HEK293T (cell line): Measurements from ENCODE around the gene PUDP.

Experiments
- CTCF ChIA-PET: fragments of 350-600 bp; formaldehyde crosslinking; extraction: SDS; loops from one replicate; lab custom pipeline; 2021; ENCODE audit warnings: antibody characterized with exemption, inconsistent platforms; lab: Yijun Ruan, JAX
- POLR2A ChIA-PET: fragments of 350-600 bp; formaldehyde crosslinking; extraction: SDS; loops from one replicate; lab custom pipeline; 2020; ENCODE audit warnings: antibody characterized with exemption, inconsistent platforms; lab: Yijun Ruan, JAX
- DNase-seq: peaks from one replicate; pipeline ENCODE4 v3.0.0; 2012; ENCODE audit warnings: mixed read lengths; ENCODE audit errors: extremely low spot score
- ARNT ChIP-seq: fragments of 450-650 bp; IDR thresholded peaks from 2 replicates; pipeline ENCODE4 v1.6.1; 2017; ENCODE audit warnings: mild to moderate bottlenecking
- BHLHE40 ChIP-seq: fragments of 450-650 bp; IDR thresholded peaks from 2 replicates; pipeline ENCODE4 v1.6.1; 2016; ENCODE audit warnings: mild to moderate bottlenecking, moderate library complexity, borderline replicate concordance
- CTBP1 ChIP-seq: fragments of 450-650 bp; IDR thresholded peaks from 2 replicates; pipeline ENCODE4 v1.6.1; 2016; ENCODE audit warnings: borderline replicate concordance
- ELF4 ChIP-seq: fragments of 450-650 bp; IDR thresholded peaks from 2 replicates; pipeline ENCODE4 v1.6.1; 2017; ENCODE audit warnings: antibody characterized with exemption
- FOXA1 ChIP-seq: fragments of 450-650 bp; IDR thresholded peaks from 2 replicates; pipeline ENCODE4 v1.6.1; 2016; ENCODE audit warnings: mild to moderate bottlenecking
- FOXK2 ChIP-seq: fragments of 450-650 bp; IDR thresholded peaks from 2 replicates; pipeline ENCODE4 v1.6.1; 2016; ENCODE audit warnings: mild to moderate bottlenecking
- FOXM1 ChIP-seq: fragments of 450-650 bp; IDR thresholded peaks from 2 replicates; pipeline ENCODE4 v1.6.1; 2017; ENCODE audit warnings: mild to moderate bottlenecking, borderline replicate concordance
- HDGF ChIP-seq: fragments of 450-650 bp; IDR thresholded peaks from 2 replicates; pipeline ENCODE4 v1.6.1; 2017; ENCODE audit warnings: antibody characterized with exemption, borderline replicate concordance
- L3MBTL2 ChIP-seq: fragments of 450-650 bp; conservative IDR thresholded peaks from 2 replicates; pipeline ENCODE4 v1.6.1; 2016; ENCODE audit warnings: mild to moderate bottlenecking
- LEF1 ChIP-seq: fragments of 450-650 bp; IDR thresholded peaks from 2 replicates; pipeline ENCODE4 v1.6.1; 2017; ENCODE audit warnings: mild to moderate bottlenecking, borderline replicate concordance
- NFRKB ChIP-seq: fragments of 450-650 bp; IDR thresholded peaks from 2 replicates; pipeline ENCODE4 v1.6.1; 2016; ENCODE audit warnings: mild to moderate bottlenecking, moderate library complexity
- SP1 ChIP-seq: fragments of 450-650 bp; IDR thresholded peaks from 2 replicates; pipeline ENCODE4 v1.6.1; 2017
- SUZ12 ChIP-seq: fragments of 450-650 bp; IDR thresholded peaks from 2 replicates; pipeline ENCODE4 v1.6.1; 2016; ENCODE audit warnings: mild to moderate bottlenecking
- TARDBP ChIP-seq: fragments of 450-650 bp; IDR thresholded peaks from 2 replicates; pipeline ENCODE4 v1.6.1; 2016
- ZNF384 ChIP-seq: fragments of 450-650 bp; IDR thresholded peaks from 2 replicates; pipeline ENCODE4 v1.6.1; 2016
- TF ChIP-seq, protein P1 (sequence below): fragments of 450-650 bp; IDR thresholded peaks from 2 replicates; pipeline ENCODE4 v1.6.1; 2016

The PUDP gene

GRCh38 chrX:7077241-7078230 lies 70.4 kb downstream of the PUDP start:
- CTCF ChIA-PET, result no interaction called here
- POLR2A ChIA-PET, result no interaction called here
- no peak for DNase-seq
- TF ChIP-seq HDGF, result no peak
- TF ChIP-seq FOXM1, result no peak
- TF ChIP-seq SP1, result no peak
- TF ChIP-seq ARNT, result no peak
- TF ChIP-seq SUZ12, result no peak
- no peak for TF ChIP-seq BHLHE40
- TF ChIP-seq ZNF384, result no peak
- TF ChIP-seq, protein P1, sequence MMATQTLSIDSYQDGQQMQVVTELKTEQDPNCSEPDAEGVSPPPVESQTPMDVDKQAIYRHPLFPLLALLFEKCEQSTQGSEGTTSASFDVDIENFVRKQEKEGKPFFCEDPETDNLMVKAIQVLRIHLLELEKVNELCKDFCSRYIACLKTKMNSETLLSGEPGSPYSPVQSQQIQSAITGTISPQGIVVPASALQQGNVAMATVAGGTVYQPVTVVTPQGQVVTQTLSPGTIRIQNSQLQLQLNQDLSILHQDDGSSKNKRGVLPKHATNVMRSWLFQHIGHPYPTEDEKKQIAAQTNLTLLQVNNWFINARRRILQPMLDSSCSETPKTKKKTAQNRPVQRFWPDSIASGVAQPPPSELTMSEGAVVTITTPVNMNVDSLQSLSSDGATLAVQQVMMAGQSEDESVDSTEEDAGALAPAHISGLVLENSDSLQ, result no peak
- TF ChIP-seq TARDBP, result no peak

DNA sequence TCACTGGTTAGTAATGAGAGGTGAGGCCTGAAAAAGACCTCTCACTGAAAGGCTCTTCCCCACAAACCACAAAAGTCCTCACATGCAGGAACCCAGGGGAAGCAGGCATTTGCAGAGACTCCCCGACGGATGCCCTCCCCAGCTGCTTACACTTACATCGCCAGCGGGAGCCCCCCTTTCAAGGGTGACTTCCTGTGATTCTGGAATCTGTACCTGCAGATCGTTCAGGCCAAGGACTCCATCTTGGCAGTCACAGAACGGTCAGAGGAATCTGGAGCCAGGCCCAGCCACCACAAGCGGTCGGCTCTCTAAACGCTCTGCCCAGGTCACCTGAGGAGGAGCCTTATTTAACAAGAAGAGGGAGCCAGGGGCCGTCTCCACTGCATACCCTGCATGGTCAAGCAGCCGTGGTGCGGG lies 71.7 kb downstream of the PUDP start:
- DNase-seq, result no peak
- no peak for TF ChIP-seq HDGF
- TF ChIP-seq LEF1, result no peak
- no peak for TF ChIP-seq ELF4
- no peak for TF ChIP-seq SP1
- TF ChIP-seq L3MBTL2, result no peak
- no peak for TF ChIP-seq FOXA1
- no peak for TF ChIP-seq CTBP1
- ChIA-PET POLR2A (no interaction called here), CTCF (no interaction called here)

DNA sequence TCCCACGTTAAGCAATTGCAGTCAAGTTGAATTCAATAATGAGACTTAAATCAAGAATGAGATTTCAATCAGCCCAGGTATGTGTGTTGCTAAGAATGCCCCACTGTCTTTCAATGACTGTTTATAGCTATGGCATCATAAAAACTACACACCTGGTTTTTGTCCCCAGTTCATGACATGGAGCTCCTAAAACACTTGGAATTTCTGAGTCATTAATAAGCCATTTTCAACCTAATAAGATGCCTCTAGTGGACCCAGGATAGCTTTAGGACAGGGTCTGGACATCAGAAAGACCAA lies 73.1 kb downstream of the PUDP start:
- POLR2A ChIA-PET, result no interaction called here
- TF ChIP-seq SP1 (no peak), TARDBP (no peak), HDGF (no peak), BHLHE40 (no peak)
- CTCF ChIA-PET, result interaction anchor here (0.6 kb wide), 1 partner anchor 509 kb away, joined by 3 read pairs; no protein-coding TSS in a partner anchor
- DNase-seq, result no peak

- no peak for TF ChIP-seq SUZ12
- no peak for TF ChIP-seq BHLHE40
- TF ChIP-seq HDGF, result no peak
- TF ChIP-seq TARDBP, result no peak
- no peak for TF ChIP-seq L3MBTL2
- TF ChIP-seq ELF4, result no peak
- TF ChIP-seq LEF1, result no peak
- TF ChIP-seq CTBP1, result no peak
- no peak for TF ChIP-seq NFRKB
- no peak for TF ChIP-seq FOXK2
- no peak for TF ChIP-seq ZNF384
- TF ChIP-seq, protein P1, result no peak
- no peak for TF ChIP-seq FOXA1
- TF ChIP-seq ARNT, result no peak
- no peak for TF ChIP-seq SP1
- no peak for TF ChIP-seq FOXM1
- no peak for DNase-seq
- POLR2A ChIA-PET, result no interaction called here
- CTCF ChIA-PET, result interaction anchor here (0.6 kb wide), 1 partner anchor 510 kb away, joined by 3 read pairs; no protein-coding TSS in a partner anchor
Observed at GRCh38 chrX:7074148-7074907, 73.6 kb downstream of the PUDP start.

- POLR2A ChIA-PET, result no interaction called here
- TF ChIP-seq CTBP1, result no peak
- no peak for TF ChIP-seq SP1
- TF ChIP-seq L3MBTL2, result no peak
- no peak for TF ChIP-seq SUZ12
- no peak for TF ChIP-seq ZNF384
- DNase-seq, result no peak
- CTCF ChIA-PET, result interaction anchor here (0.6 kb wide), 1 partner anchor 9 kb away, joined by 3 read pairs; no protein-coding TSS in a partner anchor
Observed at GRCh38 chrX:7073336-7073735, 74.6 kb downstream of the PUDP start.

GRCh38 chrX:7072856-7073255 lies 75.1 kb downstream of the PUDP start:
- no peak for DNase-seq
- ChIA-PET CTCF (interaction anchor here (0.6 kb wide), 1 partner anchor 9 kb away, joined by 3 read pairs; no protein-coding TSS in a partner anchor), POLR2A (no interaction called here)
- no peak for TF ChIP-seq FOXA1
- no peak for TF ChIP-seq ZNF384
- no peak for TF ChIP-seq ARNT
- TF ChIP-seq CTBP1, result no peak
- no peak for TF ChIP-seq ELF4
- TF ChIP-seq FOXM1, result no peak
- TF ChIP-seq, protein P1, result no peak
- TF ChIP-seq LEF1, result no peak
- TF ChIP-seq SP1, result no peak
- TF ChIP-seq HDGF, result no peak
- no peak for TF ChIP-seq BHLHE40
- TF ChIP-seq NFRKB, result no peak
- no peak for TF ChIP-seq SUZ12
- no peak for TF ChIP-seq FOXK2
- no peak for TF ChIP-seq TARDBP
